PFSK-1 (cell line): Measurements from ENCODE around the gene TP53BP1.

Source experiments
- FOXP2 ChIP-seq: optimal IDR thresholded peaks from 2 replicates; pipeline ENCODE3; 2011; ENCODE audit warnings: borderline replicate concordance, control low read depth, inconsistent platforms; ENCODE audit not compliant: insufficient read depth; ENCODE audit errors: extremely low read length, extremely low read depth
- POLR2AphosphoS5 ChIP-seq: IDR thresholded peaks from 2 replicates; pipeline ENCODE4 v1.6.1; 2012; ENCODE audit warnings: low read depth, mild to moderate bottlenecking, control low read depth, low read length, moderate library complexity
- REST ChIP-seq, 2 experiments: IDR thresholded peaks; 2 replicates each; pipeline versions ENCODE4 v1.6.1 to v1.8.0; 2011 to 2012; ENCODE audit warnings: low read depth in 2 of 2, low read length in 2 of 2, control low read depth in 1 of 2, inconsistent platforms in 1 of 2, mild to moderate bottlenecking in 1 of 2, moderate library complexity in 1 of 2; ENCODE audit not compliant: insufficient read depth in 1 of 2
- SIN3A ChIP-seq: IDR thresholded peaks from 2 replicates; pipeline ENCODE4 v1.6.1; 2012; ENCODE audit warnings: mild to moderate bottlenecking, low read length, moderate library complexity, borderline replicate concordance; ENCODE audit not compliant: insufficient read depth
- TAF1 ChIP-seq: IDR thresholded peaks from 2 replicates; pipeline ENCODE4 v1.6.1; 2012; ENCODE audit warnings: low read length, control low read depth, borderline replicate concordance; ENCODE audit not compliant: insufficient read depth

DNA sequence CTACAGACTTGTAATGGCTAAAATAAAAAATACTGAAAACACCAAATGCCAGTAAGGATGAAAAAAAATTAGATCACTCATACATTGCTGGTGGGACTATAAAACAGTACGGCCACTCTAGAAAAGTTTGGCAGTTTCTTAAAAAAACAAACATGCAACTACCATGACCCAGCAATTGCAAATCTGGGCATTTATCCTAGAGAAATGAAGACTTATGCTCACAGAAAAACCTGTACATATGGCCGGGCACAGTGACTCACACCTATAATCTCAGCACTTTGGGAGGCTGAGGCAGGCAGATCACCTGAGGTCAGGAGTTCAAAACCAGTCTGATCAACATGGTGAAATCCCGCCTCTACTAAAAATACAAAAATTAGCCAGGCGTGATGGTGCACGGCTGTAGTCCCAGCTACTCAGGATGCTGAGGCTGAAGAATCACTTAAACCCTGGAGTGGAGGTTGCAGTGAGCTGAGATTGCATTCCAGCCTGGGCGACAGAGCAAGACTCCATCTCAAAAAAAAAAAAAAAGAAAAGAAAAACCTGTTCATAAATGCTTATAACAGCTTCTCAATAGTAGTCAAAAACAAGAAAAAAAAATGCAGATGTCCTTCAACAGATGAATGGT, 5.6 kb downstream of the TP53BP1 start:
- no peak for TF ChIP-seq POLR2AphosphoS5
- no peak for TF ChIP-seq TAF1
- TF ChIP-seq REST (IDR thresholded peaks at IDR 0.05; ENCODE audit: insufficient read depth in 1 of 2, low read depth in 2 of 2, low read length in 2 of 2), result no peak
- TF ChIP-seq SIN3A, result no peak
- no peak for TF ChIP-seq FOXP2
